Transverse colon (tissue), 4 donors: ENCODE results near the gene ACHE. TPM values are rescaled to one million over a fixed set of nuclear protein-coding genes. Genes with fewer than 3 reads are reported as not detected.

Experiments used
- DNase-seq: peaks from one replicate; pipeline ENCODE4 v3.0.0-alpha.2; 2019
- H3K27ac ChIP-seq, 4 donors: fragments of 200-600 bp; sonication (generic); 2 replicates each; pipeline ENCODE4 v1.5.1; 2016 to 2018; ENCODE audit warnings: inconsistent platforms in 4 of 4
- H3K27me3 ChIP-seq: fragments of 200-600 bp; sonication (generic); 2 replicates; pipeline ENCODE4 v1.5.1; 2017; ENCODE audit warnings: inconsistent platforms
- H3K36me3 ChIP-seq, 4 donors: fragments of 200-600 bp; sonication (generic); 2 replicates each; pipeline ENCODE4 v1.5.1; 2017 to 2019; ENCODE audit warnings: inconsistent platforms in 4 of 4
- H3K4me1 ChIP-seq, 4 donors: fragments of 200-600 bp; sonication (generic); 2 replicates each; pipeline ENCODE4 v1.5.1; 2017 to 2020; ENCODE audit warnings: inconsistent platforms in 4 of 4
- H3K4me3 ChIP-seq, 4 donors: fragments of 200-600 bp; sonication (generic); 1 replicate in 1 of 4; 2 replicates in 3 of 4; pipeline versions ENCODE4 v1.5.1 to v1.6.1; 2017 to 2019; ENCODE audit warnings: inconsistent platforms in 4 of 4
- H3K9me3 ChIP-seq, 2 donors: fragments of 200-600 bp; sonication (generic); 2 replicates each; pipeline ENCODE4 v1.5.1; 2017 to 2019; ENCODE audit warnings: inconsistent platforms in 2 of 2
- CTCF ChIP-seq, 5 experiments: fragments of 200-600 bp in 3 of 5; fragments of 450-650 bp in 2 of 5; sonication (generic) in 3 of 5; IDR thresholded peaks; 1 replicate in 2 of 5; 2 replicates in 3 of 5; pipeline ENCODE4 v1.5.1; 2016 to 2017; ENCODE audit warnings: antibody characterized with exemption in 5 of 5, inconsistent platforms in 3 of 5, mild to moderate bottlenecking in 2 of 5, moderate library complexity in 1 of 5
- EP300 ChIP-seq: sonication (generic); formaldehyde crosslinking; IDR thresholded peaks from one replicate; pipeline ENCODE4 v1.6.1; 2017; ENCODE audit warnings: antibody characterized with exemption, low read depth
- POLR2A ChIP-seq: fragments of 450-650 bp; IDR thresholded peaks from one replicate; pipeline ENCODE4 v1.6.1; 2016; ENCODE audit warnings: antibody characterized with exemption, mild to moderate bottlenecking, moderate library complexity
- POLR2AphosphoS5 ChIP-seq, 3 donors: sonication (generic); formaldehyde crosslinking; IDR thresholded peaks; one replicate each; pipeline ENCODE4 v1.6.1; 2016; ENCODE audit warnings: antibody characterized with exemption in 3 of 3
- WGBS, 2 donors: methylation state at CpG; one replicate each; pipeline ENCODE4 v1.1.5; 2018; ENCODE audit warnings: low coverage in 1 of 2; 5-methylcytosine and 5-hydroxymethylcytosine counted together
- in situ Hi-C, 4 donors: fragments of 200-750 bp; cut with MboI; loops; one replicate each; pipeline versions ENCODE4 v1.15.0 to v1.15.1; 2017; ENCODE audit warnings: low sequenced_read_pairs in 3 of 4, low pct_ligation_motif_present in 1 of 4, low pct_unique_long_range_greater_than_20kb in 1 of 4
- intact Hi-C: fragments of 100-400 bp; cut with DNase I; formaldehyde crosslinking; loops from one replicate; pipeline ENCODE4 v1.15.1; 2023; ENCODE audit warnings: low total_unique reads
- total RNA-seq, 4 donors: library from RNA; depleted of rRNA; stranded (reverse); fragments of >200 nt; gene quantifications; one replicate each; pipeline ENCODE4 v1.1.0, GENCODE V29; 2016

ACHE gene
- total RNA-seq, 4 donors from 2014 or later: 3.8 to 29.9 (median 14.3) TPM

- H3K4me3 ChIP-seq: no peak overlapping the region
- H3K4me1 ChIP-seq: peaks cover 20 to 44% (median 32%) of the 10 kb centered on the region in 4 donors
- TF ChIP-seq POLR2AphosphoS5 (IDR thresholded peaks at IDR 0.05) (no peak), CTCF (IDR thresholded peaks at IDR 0.05) (no peak), EP300 (no peak), POLR2A (no peak)
- DNase-seq: no peak
- peaks cover 48% of the 10 kb centered on the region for H3K27me3 ChIP-seq
- H3K9me3 ChIP-seq: no peaks in the 10 kb centered on the region
- H3K36me3 ChIP-seq: no peaks in the 10 kb centered on the region
- intact Hi-C loops: no loop called here
- no peak overlapping the region for H3K27ac ChIP-seq
- in situ Hi-C loops: loop anchor here in 2 of 4 donors (5.0 to 10.0 kb wide), 2 partner anchors 158 to 245 kb away; no protein-coding TSS in a partner anchor
- WGBS, 2 donors: 84 to 100% methylated on average over 2 to 5 of the region's 5 CpGs
Measured at GRCh38 chr7:100899432-100899831, 3.7 kb upstream of the ACHE start.

- intact Hi-C loops: loop anchor here (1.0 kb wide), 1 partner anchor 161 kb away; no protein-coding TSS in a partner anchor
- H3K4me3 ChIP-seq: peak overlapping the region in 1 of 4 donors; percentile 63
- TF ChIP-seq EP300 (peak; percentile 78), CTCF (IDR thresholded peaks at IDR 0.05) (no peak), POLR2A (no peak), POLR2AphosphoS5 (IDR thresholded peaks at IDR 0.05) (peak; percentile 28 to 62 (median 50))
- H3K27me3 ChIP-seq: peaks cover 54% of the 10 kb centered on the region
- H3K9me3 ChIP-seq: no peaks in the 10 kb centered on the region
- H3K4me1 ChIP-seq: peaks cover 20 to 51% (median 33%) of the 10 kb centered on the region in 4 donors
- WGBS, 2 donors: 58 to 60% methylated on average over 4 to 13 of the region's 13 CpGs
- DNase-seq: peak; percentile 70
- no peaks in the 10 kb centered on the region for H3K36me3 ChIP-seq
- in situ Hi-C loops: loop anchor here in 2 of 4 donors (5.0 to 10.0 kb wide), 2 partner anchors 159 to 247 kb away; no protein-coding TSS in a partner anchor
- peak overlapping the region; percentile 53 to 78 (median 68) for H3K27ac ChIP-seq
Measured at GRCh38 chr7:100897772-100898454, 2.2 kb upstream of the ACHE start.

GRCh38 chr7:100896732-100897608 is 1.3 kb upstream of the ACHE start:
- intact Hi-C loops: loop anchor here (1.0 kb wide), 1 partner anchor 162 kb away; no protein-coding TSS in a partner anchor
- H3K27ac ChIP-seq: peak overlapping the region; percentile 53 to 78 (median 68)

More at GRCh38 chr7:100896732-100897608, 1.3 kb upstream of the ACHE start:
- Histone ChIP-seq H3K4me1 (peaks cover 20 to 42% (median 30%) of the 10 kb centered on the region in 4 donors), H3K36me3 (no peaks in the 10 kb centered on the region), H3K27me3 (peaks cover 54% of the 10 kb centered on the region), H3K9me3 (no peaks in the 10 kb centered on the region), H3K4me3 (peak overlapping the region in 2 of 4 donors; percentile 30 to 63)
- in situ Hi-C loops: loop anchor here in 2 of 4 donors (5.0 to 10.0 kb wide), 2 partner anchors 160 to 248 kb away; no protein-coding TSS in a partner anchor
- 5% methylated on average over 16 of the region's 95 CpGs; no CpG with 5 or more reads in 1 of the 2 donors for WGBS, 2 donors
- DNase-seq: peak; percentile 76
- TF ChIP-seq CTCF (IDR thresholded peaks at IDR 0.05): peak; percentile 76 to 93 (median 85)
- TF ChIP-seq POLR2AphosphoS5 (IDR thresholded peaks at IDR 0.05): no peak
